ENCODE measurements around the gene RAPH1.

DNA sequence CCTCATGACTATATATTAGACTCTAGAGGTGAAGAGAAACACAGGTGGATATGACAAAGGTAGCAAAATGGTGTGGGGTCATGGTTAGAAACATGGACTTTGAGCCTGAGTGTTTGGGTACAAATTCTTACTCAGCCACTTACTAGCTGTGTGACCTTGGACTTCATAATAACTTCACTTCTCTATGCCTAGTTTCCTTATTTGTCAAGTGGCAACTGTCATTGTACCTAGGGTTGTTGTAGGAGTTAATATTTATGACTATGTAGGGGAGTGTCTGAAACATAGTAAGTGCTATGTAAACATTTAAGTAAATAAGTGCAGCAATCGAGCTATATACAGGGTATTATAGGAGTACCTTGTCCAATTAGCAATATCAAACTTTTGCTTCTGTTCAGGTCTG lies 49.7 kb upstream of the RAPH1 start:
- TF ChIP-seq REST (IDR thresholded peaks at IDR 0.05; ENCODE audit: low read depth) (no peak), ZBTB7A (IDR thresholded peaks at IDR 0.05; ENCODE audit: low read depth) (no peak), NFIC (IDR thresholded peaks at IDR 0.05) (no peak), EP300 (IDR thresholded peaks at IDR 0.05; ENCODE audit: borderline replicate concordance) (no peak), YY1 (IDR thresholded peaks at IDR 0.05; ENCODE audit: low read depth) (no peak), CEBPB (IDR thresholded peaks at IDR 0.05) (no peak), RAD21 (IDR thresholded peaks at IDR 0.05; ENCODE audit: low read depth) (no peak), FOXM1 (IDR thresholded peaks at IDR 0.05; ENCODE audit: borderline replicate concordance, low read depth) (no peak), TCF12 (IDR thresholded peaks at IDR 0.05; ENCODE audit: low read depth) (no peak), USF1 (IDR thresholded peaks at IDR 0.05) (no peak)
- TF ChIP-seq, protein P1, sequence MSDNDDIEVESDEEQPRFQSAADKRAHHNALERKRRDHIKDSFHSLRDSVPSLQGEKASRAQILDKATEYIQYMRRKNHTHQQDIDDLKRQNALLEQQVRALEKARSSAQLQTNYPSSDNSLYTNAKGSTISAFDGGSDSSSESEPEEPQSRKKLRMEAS (IDR thresholded peaks at IDR 0.05) = no peak

Data from Ishikawa (cell line).